HG02981 (cell line): Measurements from ENCODE around the gene CTBP2.

Experiments used
- ATAC-seq: cut with Tn5 transposase; IDR thresholded peaks from one replicate; pipeline ENCODE4 v1.9.1; 2021; ENCODE audit warnings: mild to moderate bottlenecking, moderate library complexity; ENCODE audit not compliant: unreplicated experiment

CTBP2 gene

DNA sequence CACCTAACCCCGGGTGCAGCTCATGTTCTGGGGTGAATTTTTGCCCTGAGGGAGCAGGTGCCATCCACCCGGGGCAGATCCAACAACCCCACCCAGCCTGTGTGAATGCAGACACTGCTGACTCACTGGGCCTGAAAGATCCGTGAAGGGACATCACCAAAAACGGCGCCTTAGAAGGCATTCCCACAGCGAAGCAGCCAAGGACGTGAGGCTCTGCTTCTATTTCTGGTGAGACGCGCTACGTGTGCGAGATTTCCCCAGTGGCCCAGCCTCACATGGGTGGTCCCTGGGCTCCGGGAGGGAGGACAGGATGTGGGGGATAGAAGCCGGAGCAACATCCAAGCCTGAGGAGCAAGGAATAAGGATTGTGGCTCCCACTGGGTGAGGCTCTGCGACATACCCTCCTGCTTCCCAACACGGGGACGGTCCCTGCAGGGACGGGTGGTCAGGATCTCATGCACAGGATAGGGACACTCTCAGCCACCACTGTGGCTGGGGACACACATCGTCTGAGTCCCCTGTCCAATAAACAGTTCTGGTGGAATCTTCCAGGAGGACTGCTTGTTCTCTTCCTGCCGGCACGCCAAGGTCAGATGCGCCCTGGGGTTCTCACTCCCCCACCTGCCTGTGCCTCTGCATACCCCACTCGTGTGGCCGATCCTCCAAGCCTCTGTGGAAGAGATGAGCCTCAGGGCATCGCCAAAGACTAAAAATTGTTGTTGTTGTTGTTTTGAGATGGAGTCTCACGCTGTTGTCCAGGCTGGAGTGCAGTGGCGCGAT lies 148.2 kb downstream of the CTBP2 start:
- ATAC-seq, result no peak

DNA sequence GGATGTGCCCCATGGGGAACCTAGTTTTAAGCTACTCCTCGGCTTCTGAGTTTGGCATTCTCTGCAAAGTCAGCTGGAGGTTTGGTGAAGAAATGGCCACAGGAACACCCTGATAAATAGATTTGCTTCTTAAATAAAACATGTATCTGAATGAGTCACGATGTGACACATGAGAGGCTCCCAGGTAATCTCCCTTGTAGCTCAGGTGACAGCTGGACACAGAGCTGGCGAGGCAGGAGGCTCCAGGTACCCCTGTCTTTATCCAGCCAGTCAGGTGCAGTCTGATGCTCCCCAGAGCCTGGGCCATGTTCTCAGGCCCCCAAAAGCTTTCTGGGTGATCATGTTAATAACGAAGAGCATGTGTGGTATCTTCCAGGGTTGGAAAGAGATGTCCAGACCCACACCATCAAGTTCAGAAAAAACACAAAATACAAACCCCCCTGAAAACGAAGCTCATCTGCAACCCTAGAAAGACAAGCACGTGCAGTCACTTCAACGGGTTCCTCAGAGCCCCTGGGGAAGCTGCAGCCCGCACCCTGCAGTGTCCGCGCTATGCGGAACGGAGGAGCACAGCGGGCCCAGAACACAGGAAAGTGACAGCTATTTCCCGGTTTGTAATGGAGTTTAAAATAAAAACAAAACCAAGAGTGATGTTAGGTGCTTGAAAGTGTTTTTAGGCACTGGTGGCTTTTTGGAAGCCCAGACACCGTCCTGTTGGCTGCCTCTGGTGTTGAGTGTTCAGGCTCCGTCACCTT lies 149.0 kb downstream of the CTBP2 start:
- no peak for ATAC-seq

DNA sequence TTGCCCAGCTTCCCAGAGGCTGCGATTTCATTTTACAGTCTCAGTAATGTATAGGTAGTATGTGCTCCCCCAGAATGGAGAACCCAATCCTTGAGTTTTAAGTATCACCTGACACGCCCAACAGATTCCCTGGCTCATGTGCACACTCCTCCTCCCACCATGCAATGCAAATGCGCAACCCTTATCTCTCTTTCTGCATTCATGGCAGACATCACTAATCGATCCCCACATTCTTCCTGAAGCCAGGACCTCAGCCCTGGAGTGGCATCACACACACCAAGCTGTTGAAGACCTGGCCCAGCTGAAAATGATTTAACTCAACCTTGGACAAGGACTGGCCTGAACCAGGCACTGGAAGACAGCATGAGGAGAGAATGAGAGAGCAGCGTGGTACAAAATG lies 150.0 kb downstream of the CTBP2 start:
- no peak for ATAC-seq

DNA sequence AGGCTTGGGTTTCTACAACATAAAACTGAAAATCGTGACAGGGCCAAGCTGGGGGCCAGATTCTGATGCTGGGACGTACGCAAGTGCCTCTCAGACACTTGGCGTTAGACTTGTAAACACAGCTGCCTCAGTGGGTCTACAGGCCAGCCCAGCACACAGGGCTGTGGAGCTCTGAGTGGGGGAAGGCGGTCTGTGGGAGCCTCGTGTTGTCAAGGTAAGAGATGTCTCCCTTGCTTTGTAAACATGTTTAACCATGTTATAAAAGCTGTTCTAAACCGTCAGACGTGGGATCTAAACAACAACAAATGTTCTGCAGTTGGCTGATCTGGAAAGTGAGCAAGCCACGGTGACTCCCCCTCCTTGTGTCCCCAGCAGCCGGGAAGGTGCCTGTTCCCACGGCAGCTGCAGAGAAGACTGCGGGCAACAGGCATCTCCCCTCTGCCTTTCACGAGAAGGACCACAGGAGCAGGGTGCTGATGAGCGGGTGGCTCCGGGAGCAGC lies 150.7 kb downstream of the CTBP2 start:
- ATAC-seq, result no peak

DNA sequence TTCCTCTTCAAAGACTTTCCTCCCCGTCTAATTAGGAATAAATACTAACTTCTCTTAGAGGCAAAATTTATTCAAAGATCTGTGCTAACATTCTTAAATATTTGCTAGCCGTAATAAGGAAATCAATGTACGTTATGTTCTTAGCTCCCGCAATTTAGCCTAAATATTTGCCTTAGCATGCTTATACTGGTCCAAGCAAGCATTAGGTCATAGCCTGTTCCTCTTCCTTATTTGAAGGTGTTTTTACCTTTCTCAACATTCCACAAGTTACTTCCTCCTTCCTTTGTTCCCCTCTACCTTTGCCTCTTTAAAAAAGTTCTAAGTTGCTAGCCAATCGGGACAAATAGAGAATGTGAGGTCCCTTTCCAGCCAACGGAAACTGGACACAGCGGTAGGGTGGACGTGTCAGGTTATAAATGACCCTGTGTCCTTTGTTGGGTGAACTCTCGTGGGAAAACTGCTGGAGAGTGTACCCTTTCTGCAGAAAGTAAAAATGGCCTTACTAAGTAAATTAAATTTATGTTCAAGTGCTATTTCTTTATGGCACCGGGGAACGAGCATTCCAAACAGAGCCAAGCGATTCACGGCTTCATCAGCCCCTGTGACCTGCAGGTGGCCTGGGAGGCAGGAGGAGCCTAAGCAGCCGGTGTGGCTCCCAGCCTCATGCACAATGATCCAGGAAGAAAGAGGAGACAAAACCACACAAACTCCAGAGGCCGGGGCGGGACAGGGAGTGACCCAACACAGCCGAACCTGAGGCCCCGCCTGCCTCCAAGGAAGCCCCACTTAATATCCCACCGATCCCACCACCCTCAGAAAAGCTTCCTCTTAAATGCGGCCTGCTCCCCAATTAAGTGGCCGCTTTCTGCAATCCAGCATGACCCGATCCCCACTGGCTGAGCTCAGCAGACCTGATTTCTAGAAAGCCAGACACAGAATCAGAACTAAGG lies 151.4 kb downstream of the CTBP2 start:
- no peak for ATAC-seq

DNA sequence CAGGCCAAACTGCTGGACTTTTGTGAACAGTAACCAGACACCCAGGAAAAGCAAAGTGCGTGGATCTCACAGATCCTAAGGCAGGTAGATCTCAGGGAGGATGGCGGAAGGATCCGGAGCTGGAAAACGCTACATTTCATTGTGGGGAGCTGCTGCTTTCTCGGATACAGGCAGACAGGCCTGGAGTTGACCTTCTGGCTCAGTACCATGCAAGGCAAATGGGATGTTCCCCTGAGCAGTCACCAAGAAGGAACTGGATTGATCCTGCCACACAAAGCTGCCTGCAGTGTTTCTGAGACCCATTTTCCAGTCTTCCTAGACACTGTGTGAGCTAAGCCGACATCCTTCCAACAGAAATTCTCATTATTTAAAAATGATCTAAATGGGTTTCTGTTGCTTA lies 152.9 kb downstream of the CTBP2 start:
- ATAC-seq, result no peak

DNA sequence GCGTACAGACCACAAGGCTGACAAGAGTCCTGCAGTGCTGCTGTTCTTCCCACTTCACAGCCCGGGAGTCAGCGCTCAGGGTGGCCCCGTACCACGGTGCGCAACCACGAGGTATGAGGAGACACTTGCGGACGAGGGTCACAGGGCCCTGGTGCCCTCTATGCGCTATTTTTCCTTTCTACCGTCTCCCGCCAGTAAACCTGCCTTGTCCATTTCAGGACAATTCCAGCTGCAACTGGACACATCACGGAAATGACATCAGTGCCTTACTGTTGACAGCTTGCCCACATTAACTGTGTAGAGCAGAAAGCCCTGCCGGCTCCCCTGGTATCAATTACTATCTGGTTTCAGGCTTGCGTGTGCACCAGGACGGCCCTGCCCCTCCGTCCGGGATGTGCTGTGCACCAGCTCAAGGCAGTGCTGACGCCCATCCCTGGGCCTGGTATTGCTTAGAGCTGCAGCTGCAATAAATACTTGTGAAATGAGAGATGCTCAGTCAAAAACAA lies 153.4 kb downstream of the CTBP2 start:
- no peak for ATAC-seq

DNA sequence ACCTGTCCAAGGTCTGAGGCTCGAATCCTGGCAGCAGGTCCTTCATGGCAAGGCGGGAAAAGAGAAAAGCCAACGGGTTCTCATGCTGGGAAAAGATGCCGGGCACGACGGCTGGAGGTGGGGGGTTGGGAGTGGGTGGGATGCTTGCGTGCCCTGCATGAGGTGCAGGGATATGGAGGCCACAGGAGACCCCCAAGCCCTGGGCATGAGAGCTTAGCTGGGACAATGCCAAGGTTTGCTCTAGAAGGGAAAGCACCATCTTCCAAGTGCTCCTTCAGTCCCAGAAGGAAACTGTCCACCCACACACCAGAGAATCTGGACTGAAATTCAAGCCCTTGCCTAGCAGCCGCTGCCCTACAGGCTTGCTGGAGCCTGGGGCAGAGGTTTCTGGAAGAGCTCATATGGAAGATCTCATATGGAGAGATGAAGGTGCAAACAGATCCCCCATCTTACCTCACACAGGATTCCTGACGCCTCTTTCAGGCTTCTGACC lies 154.1 kb downstream of the CTBP2 start:
- ATAC-seq, result no peak

DNA sequence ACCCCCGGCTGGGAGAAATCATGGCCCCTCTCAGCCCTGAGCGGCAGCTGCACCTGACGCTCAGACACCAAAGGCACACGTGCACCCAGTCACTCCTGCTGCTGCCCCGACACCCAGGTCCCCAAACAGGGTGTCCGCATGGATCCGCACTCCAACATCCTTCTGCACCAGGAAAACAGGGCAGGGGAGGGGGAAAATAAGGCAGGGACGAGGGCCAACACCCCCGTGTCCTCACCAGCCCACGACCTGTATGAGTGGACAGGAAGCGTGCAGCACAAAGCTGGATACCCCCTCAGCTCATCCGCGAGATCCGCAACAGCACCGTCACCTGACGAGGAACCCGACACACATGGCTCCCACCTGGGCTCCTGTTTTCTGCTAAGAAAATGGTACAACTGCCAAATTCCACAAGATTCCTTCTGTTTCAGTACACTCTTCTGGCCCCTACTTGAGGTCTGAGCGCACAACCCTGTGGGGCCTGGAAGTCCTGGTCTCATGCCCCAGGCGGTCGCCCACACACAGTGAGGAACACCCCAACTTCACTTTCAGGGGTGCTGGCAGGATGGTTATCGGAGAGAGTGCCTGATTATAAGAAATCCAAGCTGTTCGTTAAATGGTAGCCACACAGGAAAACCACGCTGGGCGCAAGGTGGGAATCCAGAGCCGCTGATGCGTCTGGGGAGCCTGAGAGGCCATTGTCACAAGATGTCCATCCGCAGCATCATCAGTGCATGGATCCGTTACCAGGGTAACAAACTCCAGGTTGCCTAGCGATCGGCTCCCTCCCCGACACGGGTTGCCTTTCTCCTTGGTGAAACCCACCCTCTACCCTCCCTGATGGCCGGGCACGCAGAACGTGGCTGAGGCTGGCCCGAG lies 154.8 kb downstream of the CTBP2 start:
- no peak for ATAC-seq

DNA sequence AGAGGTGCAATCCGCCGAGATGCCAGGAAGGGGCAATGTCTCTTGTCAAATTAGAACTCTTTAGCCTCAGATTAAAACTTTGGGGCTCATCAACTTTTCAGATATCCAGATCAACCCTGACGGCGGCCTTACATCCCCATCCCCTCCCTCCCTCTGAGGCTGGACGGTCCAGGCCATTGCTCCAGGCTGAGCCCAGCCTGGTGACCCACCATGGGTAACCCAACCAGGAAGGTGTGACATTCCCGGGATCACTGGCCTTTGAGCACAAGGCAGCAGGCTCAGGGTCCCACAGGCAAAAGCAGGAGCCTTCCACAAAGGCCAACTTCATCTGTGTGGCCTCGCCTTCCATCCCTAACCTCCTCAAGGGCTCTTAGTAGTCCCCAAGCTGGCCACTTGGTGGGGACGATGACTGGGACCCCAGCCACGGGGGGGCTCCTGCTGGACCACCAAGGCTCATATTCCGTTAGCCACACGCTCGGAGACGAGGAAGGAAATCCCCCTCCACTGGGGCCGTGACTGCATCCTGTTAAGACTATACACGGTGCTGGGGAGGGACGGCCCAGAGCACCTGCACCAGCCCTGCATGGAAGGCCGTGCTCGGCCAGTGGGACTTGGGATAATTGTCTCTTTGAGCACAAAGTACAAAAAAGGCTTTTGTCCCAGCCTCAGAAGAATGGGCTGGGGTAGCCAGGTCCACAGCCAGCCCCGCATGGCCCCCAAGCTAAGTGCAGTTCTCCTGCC lies 155.6 kb downstream of the CTBP2 start:
- no peak for ATAC-seq

DNA sequence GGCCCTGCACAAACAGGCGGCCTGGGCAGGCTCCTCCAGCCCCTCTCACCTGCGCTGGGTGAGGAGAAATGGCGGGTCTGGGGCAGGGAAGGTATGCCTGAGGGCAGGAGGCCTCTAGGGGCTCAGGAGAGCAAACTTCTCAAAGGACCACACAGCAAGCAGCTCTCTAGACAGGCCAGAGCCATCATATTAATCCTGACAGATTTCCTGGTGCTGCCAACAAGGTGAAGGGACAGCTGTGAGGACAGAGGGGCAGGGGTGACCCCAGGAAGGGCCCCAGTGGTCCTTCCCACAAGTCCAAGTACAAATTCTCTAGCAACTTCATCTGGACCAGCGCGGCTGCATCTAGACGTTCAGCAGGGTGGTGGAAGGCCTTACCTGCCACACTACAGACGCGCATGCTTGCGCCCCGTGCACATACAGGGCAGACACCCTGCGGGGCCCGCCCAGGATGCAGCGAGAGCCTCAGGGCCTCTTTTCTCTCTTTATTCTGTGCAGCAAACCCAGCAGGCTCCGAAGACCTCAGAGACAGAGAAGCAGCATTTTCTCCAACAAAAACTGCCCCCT lies 156.4 kb downstream of the CTBP2 start:
- ATAC-seq, result no peak

DNA sequence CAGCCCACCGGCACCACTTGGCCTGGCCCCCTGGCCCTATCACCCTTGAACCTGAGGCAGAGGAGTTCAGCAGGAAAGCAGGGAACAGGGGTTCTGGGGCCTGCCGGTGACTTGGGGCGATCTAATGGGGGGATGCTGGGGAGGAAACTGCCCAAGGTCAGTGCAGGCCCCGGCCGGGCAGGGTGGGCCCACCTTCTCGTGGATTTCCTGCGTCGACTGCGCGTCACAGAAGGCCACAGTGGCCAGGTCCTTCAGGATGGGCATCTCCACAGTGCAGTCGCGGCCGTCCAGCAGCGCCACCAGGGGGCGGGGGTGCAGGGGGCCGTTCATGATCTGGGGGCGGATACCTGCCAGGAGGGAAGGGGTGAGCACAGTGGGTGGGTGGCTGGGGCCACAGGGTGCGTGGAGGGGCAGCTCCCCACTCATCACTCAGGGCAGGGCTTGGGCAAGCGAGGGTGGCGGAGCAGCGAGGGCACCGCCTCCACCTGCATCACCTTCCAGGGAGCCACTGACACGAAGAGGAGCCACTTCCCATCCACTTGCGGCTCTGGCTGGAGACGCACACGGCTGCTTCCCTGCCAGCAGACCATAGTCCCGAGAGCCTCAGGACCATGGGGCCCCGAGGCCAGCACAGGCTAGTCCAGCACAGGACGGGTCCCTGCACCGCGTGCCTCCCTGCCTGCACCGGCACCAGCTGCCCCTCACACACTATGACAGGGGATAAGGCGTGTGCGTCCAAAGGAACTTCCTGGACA lies 157.0 kb downstream of the CTBP2 start:
- no peak for ATAC-seq

DNA sequence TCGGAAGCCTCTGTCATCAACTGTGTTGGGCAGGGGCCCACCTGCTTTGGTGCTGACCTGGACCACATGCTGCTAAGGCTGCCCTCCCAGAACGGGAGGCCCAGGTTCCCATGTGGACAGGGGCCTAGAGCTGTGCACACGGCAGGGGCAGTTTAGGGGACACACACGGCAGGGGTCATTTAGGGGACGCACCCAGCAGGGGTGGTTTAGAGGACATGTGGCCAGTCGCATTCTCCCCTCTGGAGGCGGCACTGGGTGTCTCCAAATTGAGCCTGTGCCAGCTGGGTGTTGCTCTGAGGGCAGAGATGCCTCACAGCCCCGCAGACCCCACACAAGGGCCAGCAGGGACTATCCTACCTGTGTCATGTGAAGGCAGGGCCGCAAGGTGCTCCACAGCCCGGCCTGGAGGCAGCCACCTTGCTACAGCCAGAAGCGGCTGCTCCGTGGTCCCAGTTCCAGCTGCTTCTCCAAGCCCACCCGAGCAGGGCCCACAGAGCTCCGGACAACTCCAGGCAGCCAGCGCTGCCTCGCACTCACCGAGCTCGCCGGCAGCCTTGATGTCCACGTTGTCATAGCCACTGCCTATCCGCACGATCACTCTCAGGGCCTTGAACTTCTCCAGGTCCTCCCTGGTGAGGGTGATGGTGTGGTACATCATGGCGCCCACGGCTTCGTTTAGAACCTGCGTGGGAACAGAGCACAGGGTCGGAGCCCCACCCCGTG lies 157.8 kb downstream of the CTBP2 start:
- ATAC-seq, result no peak

DNA sequence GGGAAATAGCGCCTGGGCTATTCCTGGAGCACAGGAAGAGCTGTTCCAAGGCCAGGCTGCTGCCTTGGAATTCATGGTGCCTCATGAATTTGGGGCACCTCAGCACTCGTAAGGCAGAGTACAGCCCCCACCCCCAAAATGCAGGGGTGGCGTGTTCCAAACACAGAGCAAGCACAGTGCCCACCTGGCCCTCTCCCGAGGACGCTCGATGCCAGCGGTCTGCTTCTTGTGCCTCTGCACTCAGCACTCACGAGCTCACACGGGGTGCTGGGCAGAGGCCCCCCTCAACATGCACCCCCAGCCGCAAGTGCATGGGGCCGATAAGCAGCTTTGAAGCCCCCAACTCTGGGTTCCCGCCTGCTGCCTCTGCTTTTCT lies 158.3 kb downstream of the CTBP2 start:
- no peak for ATAC-seq

DNA sequence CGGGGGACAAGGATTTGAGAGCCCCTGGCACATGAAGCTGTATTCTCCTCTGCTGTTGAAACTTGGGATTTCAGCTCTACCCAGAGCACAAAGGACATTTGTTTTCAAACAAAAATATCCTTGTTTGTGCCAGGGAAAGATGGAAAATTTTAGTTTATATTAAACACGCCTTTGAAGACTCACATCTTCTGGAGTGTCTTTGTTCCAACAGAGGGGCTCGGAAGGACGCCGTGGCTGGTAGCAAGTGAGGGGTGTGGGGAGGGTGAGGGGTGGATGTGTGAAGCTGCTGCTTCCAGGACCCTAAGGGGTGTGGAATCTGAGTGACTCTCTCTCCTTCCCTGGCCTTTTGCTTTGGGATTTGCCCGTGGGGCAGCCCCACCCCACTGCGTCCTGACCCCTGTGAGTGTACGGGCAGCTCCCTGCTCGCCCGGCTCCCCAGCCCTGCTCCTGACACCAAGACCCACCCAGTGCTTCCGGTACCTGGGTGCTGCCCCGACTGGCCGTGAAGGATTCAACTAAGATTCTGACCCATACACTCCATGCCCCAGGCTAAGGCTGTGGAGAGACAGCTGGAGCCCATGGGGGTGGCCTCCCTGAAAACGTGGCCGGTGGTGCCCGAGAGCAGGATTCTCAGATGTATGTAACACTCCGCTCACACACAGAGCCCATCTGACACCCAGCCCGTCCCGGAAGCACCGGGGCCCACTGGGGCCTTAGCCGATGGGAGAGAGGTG lies 158.9 kb downstream of the CTBP2 start:
- ATAC-seq, result no peak

DNA sequence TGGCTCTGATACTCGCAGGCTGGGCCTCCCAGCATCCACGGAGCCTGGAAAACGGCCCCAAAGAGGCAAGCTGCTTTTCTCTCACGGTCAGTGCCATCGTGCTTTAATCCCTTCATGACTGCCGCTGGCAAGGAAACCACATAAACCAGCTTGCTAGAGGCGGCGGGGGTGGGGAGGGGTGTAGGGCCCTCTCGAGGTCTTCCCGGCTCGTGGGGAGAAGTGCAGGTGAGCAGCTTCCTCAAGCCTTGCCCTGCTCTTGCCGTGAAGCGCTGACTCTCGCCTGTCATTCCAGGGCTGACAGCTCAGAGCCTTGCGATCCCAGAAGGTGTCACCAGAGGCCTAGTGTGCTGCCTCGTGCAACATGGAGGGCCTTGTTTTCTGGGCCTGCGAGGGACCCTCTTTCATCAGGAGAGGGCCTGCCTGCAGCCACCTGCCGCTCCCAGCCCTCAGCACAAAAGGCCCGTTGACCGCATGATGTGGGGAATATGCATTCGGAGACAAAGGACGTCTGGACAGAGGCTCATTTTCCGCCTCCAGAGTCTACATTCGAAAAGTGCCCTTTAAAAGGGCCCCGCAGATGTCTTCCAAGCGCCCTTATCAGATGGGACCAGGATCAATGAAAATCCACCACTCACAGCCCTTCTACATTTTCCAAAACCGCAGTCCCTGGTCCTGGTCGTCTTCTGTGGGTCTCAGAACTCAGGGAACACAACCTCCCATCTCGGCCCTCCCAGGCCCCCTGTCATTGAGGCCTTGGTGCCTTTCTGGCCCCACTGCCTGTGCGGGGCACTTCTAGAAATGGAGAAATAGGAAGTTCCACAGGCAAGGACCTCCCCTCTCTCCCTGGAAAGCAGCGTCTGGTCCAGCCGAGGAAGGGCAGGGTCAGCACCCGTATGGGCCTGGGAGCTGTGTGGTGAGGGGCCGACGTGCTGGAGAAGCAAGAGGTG lies 159.7 kb downstream of the CTBP2 start:
- no peak for ATAC-seq
